DMS 273 (cell line): Measurements from ENCODE around the gene TTBK2.

Experiments
- DNase-seq: peaks from one replicate; lab custom pipeline; 2025; ENCODE audit not compliant: unreplicated experiment; lab: John Stamatoyannopoulos, UW

The TTBK2 gene

DNA sequence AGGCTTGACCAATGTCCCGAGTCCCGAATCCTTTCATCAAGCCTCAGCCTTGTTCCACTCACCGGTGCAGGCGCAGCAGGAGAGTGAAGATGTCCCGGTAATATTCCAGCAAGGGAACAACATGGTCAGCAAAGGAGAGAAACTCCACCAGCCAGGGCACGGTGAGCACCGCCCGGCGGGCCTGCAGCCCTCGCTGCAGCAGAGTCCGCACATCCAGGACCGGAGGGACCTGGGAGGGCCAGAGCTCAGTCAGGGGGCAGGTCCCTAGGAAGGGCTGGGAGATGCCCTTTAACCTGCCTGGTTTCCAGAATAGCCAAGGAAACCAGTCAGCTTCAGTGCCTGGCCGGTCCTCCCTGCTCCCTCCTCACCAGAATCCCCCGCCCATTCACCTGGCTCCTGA, 190.0 kb downstream of the TTBK2 start:
- DNase-seq: no peak

DNA sequence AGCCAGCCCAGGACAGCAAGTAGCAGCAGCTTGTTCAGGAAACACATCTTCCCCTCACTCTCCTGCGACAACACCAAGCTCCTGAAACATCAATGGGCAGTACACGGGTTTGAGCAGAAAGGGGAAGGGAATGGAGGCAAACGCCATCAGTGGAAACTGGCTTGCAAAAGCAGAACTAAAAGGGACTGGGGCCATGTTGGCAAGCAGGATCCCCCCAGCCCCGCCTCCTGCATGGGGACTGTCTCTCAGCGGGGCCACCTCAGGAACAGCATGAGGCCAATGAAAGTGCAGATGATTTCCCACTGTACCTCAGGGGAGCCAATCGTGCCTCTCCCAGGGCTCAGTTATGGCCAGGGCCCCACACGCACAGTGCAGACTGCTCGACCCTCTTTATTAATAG, 190.4 kb downstream of the TTBK2 start:
- no peak for DNase-seq

GRCh38 chr15:42729409-42729808, 191.2 kb downstream of the TTBK2 start:
- DNase-seq: no peak

- no peak for DNase-seq
Observed at GRCh38 chr15:42728972-42729371, 191.6 kb downstream of the TTBK2 start.

- peak; percentile 16 for DNase-seq
Observed at GRCh38 chr15:42728560-42728959, 192.0 kb downstream of the TTBK2 start.

- no peak for DNase-seq
Observed at GRCh38 chr15:42727750-42728381, 192.7 kb downstream of the TTBK2 start.

GRCh38 chr15:42726114-42726513, 194.5 kb downstream of the TTBK2 start:
- peak; percentile 51 for DNase-seq

DNA sequence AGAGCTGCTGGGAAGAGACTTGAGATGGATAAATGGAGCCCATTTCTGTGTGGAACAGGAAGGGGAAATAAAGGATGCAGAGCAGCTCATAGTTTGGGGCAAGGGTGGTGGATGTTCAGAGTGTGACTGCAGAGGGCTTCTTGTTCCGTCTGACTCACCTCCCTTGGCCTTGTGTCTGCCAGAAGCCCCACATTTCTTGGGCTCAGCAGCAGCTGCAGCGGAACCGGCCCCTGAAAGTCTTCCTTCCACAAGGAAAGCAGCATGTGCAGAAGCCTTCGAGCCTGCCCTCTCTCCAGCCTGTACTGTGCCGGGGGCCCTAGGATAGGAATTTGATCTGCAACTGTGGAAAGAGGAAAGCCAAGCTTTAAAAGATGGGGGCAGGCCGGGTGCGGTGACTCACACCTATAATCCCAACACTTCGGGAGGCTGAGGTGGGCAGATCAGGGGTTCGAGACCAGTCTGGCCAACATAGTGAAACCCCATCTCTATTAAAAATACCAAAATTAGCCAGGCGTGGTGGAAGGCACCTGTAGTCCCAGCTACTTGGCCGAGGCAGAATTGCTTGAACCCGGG, 195.2 kb downstream of the TTBK2 start:
- DNase-seq: no peak

- no peak for DNase-seq
Observed at GRCh38 chr15:42724276-42724675, 196.3 kb downstream of the TTBK2 start.

GRCh38 chr15:42723068-42723467, 197.5 kb downstream of the TTBK2 start:
- peak; percentile 12 for DNase-seq

- DNase-seq: no peak
Observed at GRCh38 chr15:42721916-42722315, 198.7 kb downstream of the TTBK2 start.

GRCh38 chr15:42721016-42721415, 199.6 kb downstream of the TTBK2 start:
- DNase-seq: no peak

- no peak for DNase-seq
Observed at GRCh38 chr15:42720071-42720470, 200.5 kb downstream of the TTBK2 start.

DNA sequence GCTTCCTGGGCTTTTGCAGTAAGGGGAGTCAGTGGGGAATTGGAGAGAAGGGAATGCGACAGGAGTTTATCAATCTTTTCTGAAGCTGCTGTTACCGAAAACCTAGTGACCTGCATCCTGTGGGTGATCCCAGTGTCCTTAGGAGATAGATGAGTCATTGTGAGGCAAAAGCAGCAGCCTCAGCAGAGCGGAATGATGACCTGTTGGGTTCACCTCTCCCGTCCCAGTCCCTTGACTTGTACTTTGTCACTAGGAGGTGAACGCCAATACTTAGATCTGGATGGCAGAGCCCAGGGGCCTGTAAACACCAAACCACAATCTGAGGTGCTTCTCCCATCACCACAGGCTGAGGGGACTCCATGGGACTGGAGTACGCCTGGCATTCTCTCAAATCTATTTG, 201.5 kb downstream of the TTBK2 start:
- no peak for DNase-seq

GRCh38 chr15:42716626-42717025, 204.0 kb downstream of the TTBK2 start:
- DNase-seq: no peak

GRCh38 chr15:42716125-42716524, 204.5 kb downstream of the TTBK2 start:
- DNase-seq: no peak

DNA sequence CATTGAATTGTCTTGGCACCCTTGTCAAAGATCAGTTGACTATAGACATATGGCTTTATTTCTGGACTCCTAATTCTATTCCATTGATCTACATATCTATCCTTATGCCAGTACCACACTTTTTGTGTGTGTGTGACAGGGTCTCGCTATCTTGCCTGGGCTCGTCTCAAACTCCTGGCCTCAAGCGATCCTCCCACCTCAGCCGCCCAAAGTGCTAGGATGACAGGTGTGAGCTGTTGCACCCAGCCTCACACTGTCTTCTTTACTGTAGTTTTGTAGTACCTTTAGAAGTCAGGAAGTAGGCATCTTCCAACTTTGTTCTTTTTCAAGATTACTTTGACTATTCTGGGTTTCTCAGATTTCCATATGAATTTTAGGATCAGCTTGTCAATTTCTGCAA, 208.0 kb downstream of the TTBK2 start:
- DNase-seq: no peak

- no peak for DNase-seq
Observed at GRCh38 chr15:42711746-42712145, 208.8 kb downstream of the TTBK2 start.

DNA sequence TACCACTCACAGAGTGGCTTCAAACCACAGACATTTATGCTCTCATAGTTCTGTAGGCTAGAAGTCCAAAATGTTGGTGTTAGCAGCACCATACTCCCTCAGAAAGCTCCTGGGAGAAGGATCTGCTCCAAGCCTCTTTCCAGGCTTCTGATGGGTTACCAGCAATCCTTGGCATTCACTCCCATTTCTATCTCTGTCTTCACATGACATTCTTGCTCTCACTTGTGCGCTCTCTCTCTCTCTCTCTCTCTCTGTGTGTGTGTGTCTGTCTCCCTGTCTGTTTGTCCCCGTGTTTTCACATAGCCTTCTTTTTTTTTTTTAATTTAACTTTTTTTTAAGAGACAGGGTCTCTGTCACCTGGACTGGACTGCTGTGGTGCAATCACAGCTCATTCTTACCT, 209.9 kb downstream of the TTBK2 start:
- no peak for DNase-seq

DNA sequence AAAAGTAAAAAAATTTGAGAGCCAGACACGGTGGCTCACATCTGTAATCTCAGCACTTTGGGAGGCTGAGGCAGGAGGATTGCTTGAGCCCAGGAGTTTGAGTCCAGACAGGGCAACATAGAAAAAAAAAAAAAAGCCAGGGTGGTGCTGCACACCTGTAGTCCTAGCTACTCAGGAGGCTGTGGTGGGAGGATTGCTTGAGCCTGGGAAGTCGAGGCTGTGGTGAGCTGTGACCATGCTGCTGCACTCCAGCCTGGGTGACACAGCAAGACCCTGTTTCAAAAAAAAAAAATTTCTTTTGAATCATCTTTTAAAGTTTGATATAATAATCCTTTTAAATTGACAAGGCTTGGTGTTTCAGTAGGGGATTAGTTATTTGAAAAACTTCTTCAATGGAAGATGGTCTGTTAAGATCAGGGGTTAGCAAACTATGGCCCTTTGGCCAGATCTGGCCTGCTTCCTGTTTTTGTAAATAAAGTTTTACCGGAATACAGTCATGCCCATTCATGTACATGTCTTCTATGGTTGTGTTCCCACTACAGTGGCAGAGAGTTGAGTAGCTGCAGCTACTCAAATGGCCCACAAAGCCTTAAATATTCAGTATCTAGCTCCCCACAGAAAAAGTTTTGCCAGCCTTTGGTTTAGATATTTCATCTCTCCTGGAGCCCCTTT, 212.6 kb downstream of the TTBK2 start:
- DNase-seq: no peak

DNA sequence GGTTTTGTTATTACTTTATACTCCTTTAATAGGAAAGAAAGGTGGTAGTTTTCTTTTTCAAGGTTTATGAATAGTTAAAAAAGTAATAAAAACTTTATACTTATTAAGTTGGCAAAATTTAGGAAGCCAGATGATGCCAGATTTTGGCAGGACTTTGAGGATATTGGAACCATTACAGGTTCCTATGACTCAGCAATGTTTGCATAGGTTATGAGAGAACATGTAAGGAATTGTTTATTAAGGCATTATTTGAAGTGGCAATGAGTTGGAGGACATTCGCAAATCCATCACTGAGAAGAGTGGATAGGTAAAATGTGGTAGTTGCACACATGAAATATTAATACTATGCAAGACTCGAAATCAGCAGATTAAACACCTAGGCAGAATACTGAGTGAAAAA, 213.5 kb downstream of the TTBK2 start:
- DNase-seq: no peak

DNA sequence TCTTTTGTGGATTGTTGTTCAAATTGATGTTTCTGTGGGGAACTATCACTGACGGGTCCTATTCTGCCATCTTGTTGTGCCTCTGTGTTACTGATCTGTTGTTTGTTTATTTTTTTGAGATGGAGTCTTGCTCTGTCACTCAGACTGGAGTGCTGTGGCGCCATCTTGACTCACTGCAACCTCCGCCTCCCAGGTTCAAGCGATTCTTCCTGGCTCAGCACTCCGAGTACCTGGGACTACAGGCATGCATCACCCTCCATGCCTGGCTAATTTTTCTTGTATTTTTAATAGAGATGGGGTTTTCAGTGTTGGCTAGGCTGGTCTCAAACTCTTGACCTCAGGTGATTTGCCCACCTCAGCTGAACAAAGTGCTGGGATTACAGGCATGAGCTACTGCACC, 215.2 kb downstream of the TTBK2 start:
- DNase-seq: no peak

DNA sequence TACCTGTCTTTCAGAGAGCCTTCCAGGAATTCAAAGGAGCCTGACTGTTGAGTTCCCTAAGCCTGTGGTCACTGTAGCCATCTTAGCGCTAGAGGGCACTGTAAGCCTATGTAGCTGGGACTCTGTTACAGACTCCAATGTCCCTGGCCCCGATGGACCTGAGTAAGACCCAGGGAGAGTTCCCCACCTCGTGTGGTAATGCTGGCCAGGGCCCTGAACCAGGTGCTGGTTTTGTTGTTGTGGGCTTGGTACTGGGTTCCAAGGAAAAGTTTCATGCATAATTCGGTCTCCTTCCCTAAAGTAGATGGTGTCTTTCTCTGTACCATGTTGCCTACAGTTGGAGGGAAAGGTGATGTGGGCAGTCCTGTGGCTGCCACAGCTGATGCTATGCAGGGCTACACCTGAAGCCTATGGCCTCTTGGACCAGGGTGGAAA, 216.1 kb downstream of the TTBK2 start:
- peak; percentile 77 for DNase-seq
